GM18861 (cell line): Measurements from ENCODE around the gene LRP5.

Source experiments
- ATAC-seq: cut with Tn5 transposase; IDR thresholded peaks from one replicate; pipeline ENCODE4 v1.9.1; 2021; ENCODE audit not compliant: unreplicated experiment

Gene LRP5

GRCh38 chr11:68312117-68312779 lies at the start of gene LRP5:
Gene LRP5, plus strand, starts transcription at chr11:68312591. Its CDS starts 124 bp downstream, at chr11:68312715.
- no peak for ATAC-seq

GRCh38 chr11:68263444-68264035 lies 48.9 kb upstream of the LRP5 start:
- ATAC-seq: no peak

GRCh38 chr11:68264244-68264643 lies 48.1 kb upstream of the LRP5 start:
- no peak for ATAC-seq

GRCh38 chr11:68264741-68265540 lies 47.5 kb upstream of the LRP5 start:
- ATAC-seq: no peak

GRCh38 chr11:68266121-68266891 lies 46.1 kb upstream of the LRP5 start:
- peak; percentile 44 for ATAC-seq

GRCh38 chr11:68266936-68267880 lies 45.2 kb upstream of the LRP5 start:
- no peak for ATAC-seq

GRCh38 chr11:68267881-68268240 lies 44.5 kb upstream of the LRP5 start:
- no peak for ATAC-seq

- no peak for ATAC-seq
These were observed 42.8 kb upstream of the LRP5 start for GRCh38 chr11:68269414-68270081.

GRCh38 chr11:68270196-68271022 lies 42.0 kb upstream of the LRP5 start:
- ATAC-seq: no peak

- no peak for ATAC-seq
These were observed 41.2 kb upstream of the LRP5 start for GRCh38 chr11:68271023-68271780.

- ATAC-seq: peak; percentile 64
These were observed 40.4 kb upstream of the LRP5 start, which contains the start of gene C11orf24 for GRCh38 chr11:68271781-68272608. Gene C11orf24, minus strand, starts transcription at chr11:68271973. Its CDS starts 8,206 bp downstream, at chr11:68263767.

GRCh38 chr11:68273026-68273738 lies 39.2 kb upstream of the LRP5 start:
- no peak for ATAC-seq

- ATAC-seq: no peak
These were observed 38.1 kb upstream of the LRP5 start for GRCh38 chr11:68274306-68274705.

GRCh38 chr11:68275721-68276507 lies 36.5 kb upstream of the LRP5 start:
- no peak for ATAC-seq

GRCh38 chr11:68276861-68277260 lies 35.5 kb upstream of the LRP5 start:
- ATAC-seq: no peak

GRCh38 chr11:68279676-68280075 lies 32.7 kb upstream of the LRP5 start:
- no peak for ATAC-seq
